Gastroesophageal sphincter (tissue), 3 donors: ENCODE results near the gene RPIA.

Experiments used
- CTCF ChIP-seq, 4 experiments: fragments of 200-600 bp in 2 of 4; fragments of 450-650 bp in 2 of 4; sonication (generic) in 1 of 4; IDR thresholded peaks; one replicate each; pipeline ENCODE4 v1.5.1; 2017 to 2019; ENCODE audit warnings: antibody characterized with exemption in 4 of 4, mild to moderate bottlenecking in 2 of 4, moderate library complexity in 2 of 4
- EP300 ChIP-seq: sonication (generic); formaldehyde crosslinking; IDR thresholded peaks from one replicate; pipeline ENCODE4 v1.6.1; 2017; ENCODE audit warnings: antibody characterized with exemption, mild to moderate bottlenecking
- POLR2A ChIP-seq, 2 donors: fragments of 450-650 bp; IDR thresholded peaks; one replicate each; pipeline ENCODE4 v1.6.1; 2017; ENCODE audit warnings: antibody characterized with exemption in 2 of 2, mild to moderate bottlenecking in 2 of 2, moderate library complexity in 1 of 2

- TF ChIP-seq POLR2A (IDR thresholded peaks at IDR 0.05) (no peak), CTCF (IDR thresholded peaks at IDR 0.05) (no peak), EP300 (no peak)
Observed at GRCh38 chr2:88735133-88735532, 43.7 kb downstream of the RPIA start.
